ENCODE measurements around the gene LURAP1L. TPM values are rescaled to one million over a fixed set of nuclear protein-coding genes. Genes with fewer than 3 reads are reported as not detected.

Gene LURAP1L
- total RNA-seq, 1 experiment from 2014 or later = 0.13 TPM

- H2AK5ac ChIP-seq (ENCODE audit: insufficient read length, low read length) = no peak overlapping the region
- H3K9ac ChIP-seq (ENCODE audit: extremely low read depth, insufficient read length, low read length) = no peak overlapping the region
- H2AFZ ChIP-seq (ENCODE audit: low read length) = no peak overlapping the region
- H3K4me1 ChIP-seq (ENCODE audit: insufficient read depth, low read length) = no peaks in the 10 kb centered on the region
- no peaks in the 10 kb centered on the region for H3K27me3 ChIP-seq (ENCODE audit: insufficient read depth, low read length)
- DNase-seq = no peak
- Mint-ChIP-seq H3K4me3 (no peak overlapping the region), H3K27me3 (ENCODE audit: low read depth) (no peaks in the 10 kb centered on the region), H3K36me3 (ENCODE audit: insufficient read depth in 1 of 3, low read depth in 3 of 3) (no peaks in the 10 kb centered on the region), H3K27ac (no peak overlapping the region), H3K4me1 (peaks cover 0 to 3% of the 10 kb centered on the region in 2 experiments; a peak in 2 of 4 replicates), H3K9me3 (no peaks in the 10 kb centered on the region)
- no peak overlapping the region for H3K23ac ChIP-seq (ENCODE audit: insufficient read length, low read depth, low read length)
- H2BK15ac ChIP-seq (ENCODE audit: low read depth, low read length) = no peak overlapping the region
- no peaks in the 10 kb centered on the region for H3K79me1 ChIP-seq (ENCODE audit: insufficient read depth, low read depth, low read length, poor library complexity, severe bottlenecking)
- H3K14ac ChIP-seq (ENCODE audit: insufficient read depth, low read length) = no peak overlapping the region
- H2BK120ac ChIP-seq (ENCODE audit: low read depth, low read length, poor library complexity, severe bottlenecking) = no peak overlapping the region
- H3T11ph ChIP-seq (ENCODE audit: low read length) = no peak overlapping the region
- no peak overlapping the region for H4K8ac ChIP-seq (replicated peaks; ENCODE audit: insufficient read length, low read depth, low read length)
- H3K56ac ChIP-seq (ENCODE audit: insufficient read length, low read depth, low read length) = no peak overlapping the region
- no peaks in the 10 kb centered on the region for H3K23me2 ChIP-seq (ENCODE audit: insufficient read length, low read depth, low read length, poor library complexity, severe bottlenecking)
- no peak for TF ChIP-seq CTCF (conservative IDR thresholded peaks at IDR 0.05)
- H3K18ac ChIP-seq (ENCODE audit: insufficient read length, low read depth, low read length) = no peak overlapping the region
- H3K27ac ChIP-seq (ENCODE audit: insufficient read length, low read depth, low read length) = no peak overlapping the region
- no peak overlapping the region for H2BK20ac ChIP-seq (ENCODE audit: low read depth, low read length, poor library complexity, severe bottlenecking)
- H3K4ac ChIP-seq (ENCODE audit: low read depth, low read length) = no peak overlapping the region
- no peak overlapping the region for H2BK5ac ChIP-seq (ENCODE audit: insufficient read length, low read length)
- H4K5ac ChIP-seq (ENCODE audit: insufficient read length, low read depth, low read length) = no peak overlapping the region
- H3K4me2 ChIP-seq (ENCODE audit: insufficient read depth, insufficient read length, low read length) = no peak overlapping the region
- no peaks in the 10 kb centered on the region for H3K9me3 ChIP-seq (ENCODE audit: control insufficient read depth, low read depth, low read length)
- H2BK12ac ChIP-seq (ENCODE audit: insufficient read length, low read depth, low read length) = no peak overlapping the region
- H3K79me2 ChIP-seq (ENCODE audit: insufficient read depth, low read length) = no peaks in the 10 kb centered on the region
- H4K20me1 ChIP-seq (ENCODE audit: control insufficient read depth, insufficient read depth, insufficient read length) = no peaks in the 10 kb centered on the region
- no peak overlapping the region for H4K91ac ChIP-seq (ENCODE audit: insufficient read length, low read depth, low read length)
- WGBS (ENCODE audit: extremely low coverage, insufficient read length, low lambda C conversion rate) = no CpG with 5 or more reads among the region's 6 CpGs
Measured at GRCh38 chr9:12813960-12814876, 39.4 kb downstream of the LURAP1L start.

Data from H9 (cell line).